H1 (cell line): ENCODE results near the gene EIPR1. TPM values are rescaled to one million over a fixed set of nuclear protein-coding genes. Genes with fewer than 3 reads are reported as not detected.

ENCODE experiments used
- CTCF ChIA-PET: fragments of 300-600 bp; sonication (Branson Sonifier 250); formaldehyde crosslinking; loops from one replicate; lab custom pipeline; 2021; ENCODE audit not compliant: partially characterized antibody; lab: Charles Lee
- POLR2A ChIA-PET: fragments of 300-600 bp; sonication (Branson Sonifier 250); formaldehyde crosslinking; loops from one replicate; lab custom pipeline; 2021; ENCODE audit warnings: inconsistent platforms; ENCODE audit not compliant: partially characterized antibody; lab: Charles Lee
- DNase-seq, 2 experiments: peaks; one replicate each; pipeline versions ENCODE4 v3.0.0 to v3.0.0-alpha.2; 2010 to 2022; ENCODE audit warnings: low spot score in 2 of 2, low read depth in 1 of 2, mixed read lengths in 1 of 2
- FAIRE-seq: peaks from 2 replicates; lab custom pipeline; 2011; peaks lifted over from hg19 to GRCh38; lab: Jason Lieb, UNC
- H2AFZ ChIP-seq: 2 replicates; pipeline ENCODE4 v1.8.1; 2012; ENCODE audit warnings: low read length, inconsistent platforms
- H2AK5ac ChIP-seq: 2 replicates; pipeline ENCODE4 v1.6.1; 2013; ENCODE audit warnings: low read depth, low read length
- H2BK120ac ChIP-seq: replicated peaks from 2 replicates; pipeline ENCODE3; 2013; ENCODE audit warnings: low read depth, low read length, inconsistent platforms
- H2BK12ac ChIP-seq: 2 replicates; pipeline ENCODE4 v1.6.1; 2013; ENCODE audit warnings: low read depth, low read length
- H2BK15ac ChIP-seq: 2 replicates; pipeline ENCODE4 v1.6.1; 2013; ENCODE audit warnings: low read length
- H2BK20ac ChIP-seq: 2 replicates; pipeline ENCODE4 v1.6.1; 2013; ENCODE audit warnings: low read length
- H2BK5ac ChIP-seq: 2 replicates; pipeline ENCODE4 v1.6.1; 2013; ENCODE audit warnings: low read depth, low read length
- H3K14ac ChIP-seq: 2 replicates; pipeline ENCODE4 v1.6.1; 2013; ENCODE audit warnings: inconsistent platforms; ENCODE audit not compliant: insufficient read length
- H3K18ac ChIP-seq: 2 replicates; pipeline ENCODE4 v1.6.1; 2013; ENCODE audit warnings: low read length; ENCODE audit errors: extremely low read depth
- H3K23ac ChIP-seq: 2 replicates; pipeline ENCODE4 v1.6.1; 2013; ENCODE audit warnings: inconsistent platforms; ENCODE audit not compliant: insufficient read length
- H3K23me2 ChIP-seq: 2 replicates; pipeline ENCODE4 v1.6.1; 2013; ENCODE audit warnings: low read depth, low read length
- H3K27ac ChIP-seq: 2 replicates; pipeline ENCODE4 v1.6.1; 2011; ENCODE audit warnings: low read depth, low read length, inconsistent platforms
- H3K27me3 ChIP-seq, 4 experiments: replicated peaks in 1 of 4; 1 replicate in 1 of 4; 2 replicates in 3 of 4; pipeline versions ENCODE4 v1.6.1 to v1.8.1; 2011 to 2013; ENCODE audit warnings: low read length in 3 of 4, mild to moderate bottlenecking in 3 of 4, inconsistent platforms in 2 of 4, mixed read lengths in 2 of 4, moderate library complexity in 1 of 4; ENCODE audit not compliant: control insufficient read depth in 3 of 4, insufficient read depth in 3 of 4; ENCODE audit errors: extremely low read depth in 1 of 4
- H3K36me3 ChIP-seq, 4 experiments: 2 replicates each; pipeline versions ENCODE4 v1.6.1 to v1.8.1; 2011 to 2013; ENCODE audit warnings: mild to moderate bottlenecking in 4 of 4, low read length in 3 of 4, moderate library complexity in 2 of 4, control low read depth in 1 of 4, inconsistent platforms in 1 of 4; ENCODE audit not compliant: insufficient read depth in 4 of 4, control insufficient read depth in 2 of 4
- H3K4ac ChIP-seq: replicated peaks from 2 replicates; pipeline ENCODE3; 2013; ENCODE audit warnings: low read length, low read depth, mixed read lengths, inconsistent platforms; ENCODE audit not compliant: insufficient read length
- H3K4me1 ChIP-seq, 4 experiments: replicated peaks in 1 of 4; 1 replicate in 1 of 4; 2 replicates in 3 of 4; pipeline versions ENCODE4 v1.6.1 to v1.8.1; 2011 to 2013; ENCODE audit warnings: low read length in 3 of 4, inconsistent platforms in 2 of 4, mixed read lengths in 1 of 4; ENCODE audit not compliant: insufficient read depth in 4 of 4, control insufficient read depth in 3 of 4
- H3K4me2 ChIP-seq, 2 experiments: 2 replicates each; pipeline versions ENCODE4 v1.6.1 to v1.8.1; 2011 to 2013; ENCODE audit warnings: low read depth in 2 of 2, low read length in 2 of 2, control low read depth in 1 of 2, inconsistent platforms in 1 of 2, mild to moderate bottlenecking in 1 of 2; ENCODE audit not compliant: insufficient read depth in 1 of 2
- H3K4me3 ChIP-seq, 4 experiments: fragments of 200-600, 300-600 bp in 1 of 4; sonication (generic), shearing (Covaris generic), sonication (Bioruptor Twin) in 1 of 4; 2 replicates each; pipeline versions ENCODE4 v1.5.1 to v1.8.1; 2011 to 2016; ENCODE audit warnings: low read length in 4 of 4, low read depth in 3 of 4, control low read depth in 2 of 4, inconsistent platforms in 2 of 4, mild to moderate bottlenecking in 2 of 4, mixed read lengths in 1 of 4, moderate library complexity in 1 of 4; ENCODE audit not compliant: insufficient read depth in 2 of 4; ENCODE audit errors: extremely low read depth in 1 of 4
- H3K56ac ChIP-seq: replicated peaks from 2 replicates; pipeline ENCODE3; 2013; ENCODE audit warnings: low read depth, mild to moderate bottlenecking, mixed read lengths, low read length, inconsistent platforms; ENCODE audit not compliant: insufficient read length
- H3K79me1 ChIP-seq: 2 replicates; pipeline ENCODE4 v1.6.1; 2013; ENCODE audit warnings: low read depth, low read length, control low read depth
- H3K79me2 ChIP-seq, 2 experiments: 2 replicates each; pipeline versions ENCODE4 v1.6.1 to v1.8.1; 2012 to 2013; ENCODE audit warnings: low read length in 2 of 2, mild to moderate bottlenecking in 2 of 2, inconsistent platforms in 1 of 2; ENCODE audit not compliant: insufficient read depth in 2 of 2, control insufficient read depth in 1 of 2
- H3K9ac ChIP-seq, 4 experiments: replicated peaks in 1 of 4; 1 replicate in 1 of 4; 2 replicates in 3 of 4; pipeline versions ENCODE4 v1.6.1 to v1.8.1; 2011 to 2013; ENCODE audit warnings: low read depth in 3 of 4, low read length in 3 of 4, control low read depth in 2 of 4, mild to moderate bottlenecking in 2 of 4, moderate library complexity in 2 of 4, inconsistent platforms in 1 of 4; ENCODE audit errors: extremely low read depth in 1 of 4
- H3K9me3 ChIP-seq, 2 experiments: 2 replicates each; pipeline versions ENCODE4 v1.6.1 to v1.8.1; 2012 to 2013; ENCODE audit warnings: mild to moderate bottlenecking in 2 of 2, moderate library complexity in 2 of 2, control low read depth in 1 of 2, inconsistent platforms in 1 of 2, low read depth in 1 of 2, low read length in 1 of 2, mixed read lengths in 1 of 2; ENCODE audit not compliant: insufficient read depth in 2 of 2
- H4K20me1 ChIP-seq, 2 experiments: replicated peaks in 1 of 2; 2 replicates each; pipeline versions ENCODE3 to v1.8.1; 2011 to 2013; ENCODE audit warnings: inconsistent platforms in 2 of 2, low read length in 2 of 2, mild to moderate bottlenecking in 1 of 2; ENCODE audit not compliant: insufficient read depth in 2 of 2, control insufficient read depth in 1 of 2
- H4K5ac ChIP-seq: 2 replicates; pipeline ENCODE4 v1.6.1; 2013; ENCODE audit warnings: low read length, low read depth, mixed read lengths, inconsistent platforms; ENCODE audit not compliant: insufficient read length
- H4K8ac ChIP-seq: 2 replicates; pipeline ENCODE4 v1.8.0; 2013; ENCODE audit warnings: mild to moderate bottlenecking, moderate library complexity, low read length, inconsistent platforms; ENCODE audit not compliant: insufficient read depth; ENCODE audit errors: extremely low read depth
- H4K91ac ChIP-seq: replicated peaks from 2 replicates; pipeline ENCODE3; 2013; ENCODE audit warnings: low read length, mixed read lengths, inconsistent platforms; ENCODE audit not compliant: insufficient read length
- ASH2L ChIP-seq: fragments of 200-600, 300-600 bp; sonication (generic); IDR thresholded peaks from one replicate; pipeline ENCODE4 v1.7.1; 2017; ENCODE audit warnings: low read length
- BACH1 ChIP-seq: IDR thresholded peaks from 2 replicates; pipeline ENCODE4 v1.6.1; 2012; ENCODE audit warnings: low read length, improper control_type of control experiment
- CHD1 ChIP-seq: IDR thresholded peaks from 2 replicates; pipeline ENCODE4 v1.6.1; 2012; ENCODE audit warnings: low read depth, low read length, improper control_type of control experiment
- JUND ChIP-seq: IDR thresholded peaks from 2 replicates; pipeline ENCODE4 v1.6.1; 2011; ENCODE audit warnings: mild to moderate bottlenecking, improper control_type of control experiment, low read length
- KDM4A ChIP-seq: IDR thresholded peaks from one replicate; pipeline ENCODE4 v1.7.1; 2012; ENCODE audit warnings: low read depth, mild to moderate bottlenecking, moderate library complexity, low read length, inconsistent platforms; ENCODE audit not compliant: severe bottlenecking
- NANOG ChIP-seq: IDR thresholded peaks from 2 replicates; pipeline ENCODE4 v1.6.1; 2011; ENCODE audit warnings: low read length, low read depth, mild to moderate bottlenecking, inconsistent platforms; ENCODE audit not compliant: insufficient read depth, poor library complexity, severe bottlenecking
- PHF8 ChIP-seq: fragments of 200-600 bp; sonication (generic); conservative IDR thresholded peaks from 2 replicates; pipeline ENCODE4 v1.7.1; 2012; ENCODE audit warnings: low read depth, mild to moderate bottlenecking, inconsistent platforms, low read length, moderate library complexity
- SIN3A ChIP-seq, 2 experiments: IDR thresholded peaks in 1 of 2; conservative IDR thresholded peaks in 1 of 2; 2 replicates each; pipeline ENCODE4 v1.6.1; 2011 to 2012; ENCODE audit warnings: low read length in 2 of 2, improper control_type of control experiment in 1 of 2, low read depth in 1 of 2, mild to moderate bottlenecking in 1 of 2
- USF2 ChIP-seq: IDR thresholded peaks from 2 replicates; pipeline ENCODE4 v1.6.1; 2011; ENCODE audit warnings: low read length, improper control_type of control experiment
- WGBS, 2 experiments: shearing (Covaris generic) in 1 of 2; methylation state at CpG; one replicate each; pipeline versions ENCODE4 v1.1.6 to v1.1.7; 2013 to 2015; ENCODE audit warnings: low lambda C conversion rate in 2 of 2, mixed read lengths in 2 of 2, inconsistent platforms in 1 of 2, low coverage in 1 of 2, missing lambda C conversion rate in 1 of 2; ENCODE audit not compliant: insufficient replicate concordance in 2 of 2, insufficient coverage in 1 of 2, insufficient read length in 1 of 2; ENCODE audit errors: extremely low coverage in 1 of 2, missing lambda C conversion rate in 1 of 2; 5-methylcytosine and 5-hydroxymethylcytosine counted together
- polyA plus RNA-seq, 7 experiments: library from polyadenylated mRNA; depleted of rRNA in 3 of 7; stranded (reverse) in 5 of 7; unstranded in 2 of 7; fragments of >200 nt in 5 of 7; fragments of 200-250 nt in 2 of 7; gene quantifications; 1 replicate in 5 of 7; 2 replicates in 1 of 7; 4 replicates in 1 of 7; pipeline versions ENCODE4 v1.2.1 to v1.2.3, GENCODE V29; 2011 to 2013; ENCODE audit warnings: missing spikeins in 2 of 7, mixed read lengths in 2 of 7
- total RNA-seq: library from RNA; stranded (reverse); fragmentation: NEBNext Ultra II Directional; extraction: Animal tissue kit (Norgen Biotek cat#: 25700); gene quantifications from 2 replicates; pipeline ENCODE4 v1.2.1, GENCODE V29; 2021

Gene EIPR1
- total and polyA plus RNA-seq, 2 of the 8 experiments (the other 6 are each of a cell fraction or from before 2014, with no cell fraction given) = 26.3 to 56.4 TPM

- Histone ChIP-seq H2AK5ac (no peak overlapping the region), H3K4ac (no peak overlapping the region), H3K4me3 (no peak overlapping the region), H3K27me3 (no peaks in the 10 kb centered on the region; a peak in 1 of 7 replicates), H3K23ac (no peak overlapping the region), H3K14ac (no peak overlapping the region), H3K36me3 (no peaks in the 10 kb centered on the region; a peak in 1 of 8 replicates), H4K8ac (no peak overlapping the region), H3K9ac (no peak overlapping the region), H4K20me1 (peaks cover 0 to 5% of the 10 kb centered on the region in 2 experiments), H3K4me2 (no peak overlapping the region), H2BK20ac (no peak overlapping the region), H2BK120ac (no peak overlapping the region), H3K79me1 (peaks cover 4% of the 10 kb centered on the region; the same call in 1 of the 2 replicates), H2AFZ (no peak overlapping the region), H3K27ac (no peak overlapping the region), H2BK12ac (no peak overlapping the region), H4K91ac (no peak overlapping the region), H4K5ac (no peak overlapping the region), H3K56ac (no peak overlapping the region), H3K4me1 (peaks cover 0 to 4% (median 0%) of the 10 kb centered on the region in 4 experiments; a peak in 3 of 7 replicates), H2BK15ac (no peak overlapping the region), H3K18ac (no peak overlapping the region), H3K9me3 (peaks cover 0 to 2% of the 10 kb centered on the region in 2 experiments; a peak in 1 of 4 replicates), H2BK5ac (no peak overlapping the region), H3K23me2 (no peaks in the 10 kb centered on the region), H3K79me2 (no peaks in the 10 kb centered on the region)
- TF ChIP-seq JUND (no peak), PHF8 (no peak), NANOG (no peak), SIN3A (conservative IDR thresholded peaks at IDR 0.05 in 1 of 2, IDR thresholded peaks at IDR 0.05 in 1 of 2; ENCODE audit: low read depth in 1 of 2, low read length in 2 of 2) (no peak), KDM4A (no peak), CHD1 (no peak), USF2 (no peak), ASH2L (no peak), BACH1 (no peak)
- ChIA-PET CTCF (no interaction called here), POLR2A (interaction anchor here (0.6 kb wide), 1 partner anchor 8 kb away, joined by 3 read pairs; no protein-coding TSS in a partner anchor)
- no peak for FAIRE-seq
- 97% methylated on average over 16 of the region's 16 CpGs; no CpG with 5 or more reads in 1 of the 2 experiments for WGBS, 2 experiments
- no peak for DNase-seq
These were observed 121.5 kb downstream of the EIPR1 start for GRCh38 chr2:3256157-3256556.
